Dedifferentiated amniotic fluid mesenchymal stem cell (primary cell): ENCODE measurements around the gene GRK5.
A peak's percentile ranks its signal among the peaks of the same experiment; 100 is the strongest.

Experiments used
- DNase-seq: peaks from one replicate; pipeline ENCODE4 v3.0.0-alpha.2; 2016; ENCODE audit errors: extremely low spot score

GRK5 gene

DNA sequence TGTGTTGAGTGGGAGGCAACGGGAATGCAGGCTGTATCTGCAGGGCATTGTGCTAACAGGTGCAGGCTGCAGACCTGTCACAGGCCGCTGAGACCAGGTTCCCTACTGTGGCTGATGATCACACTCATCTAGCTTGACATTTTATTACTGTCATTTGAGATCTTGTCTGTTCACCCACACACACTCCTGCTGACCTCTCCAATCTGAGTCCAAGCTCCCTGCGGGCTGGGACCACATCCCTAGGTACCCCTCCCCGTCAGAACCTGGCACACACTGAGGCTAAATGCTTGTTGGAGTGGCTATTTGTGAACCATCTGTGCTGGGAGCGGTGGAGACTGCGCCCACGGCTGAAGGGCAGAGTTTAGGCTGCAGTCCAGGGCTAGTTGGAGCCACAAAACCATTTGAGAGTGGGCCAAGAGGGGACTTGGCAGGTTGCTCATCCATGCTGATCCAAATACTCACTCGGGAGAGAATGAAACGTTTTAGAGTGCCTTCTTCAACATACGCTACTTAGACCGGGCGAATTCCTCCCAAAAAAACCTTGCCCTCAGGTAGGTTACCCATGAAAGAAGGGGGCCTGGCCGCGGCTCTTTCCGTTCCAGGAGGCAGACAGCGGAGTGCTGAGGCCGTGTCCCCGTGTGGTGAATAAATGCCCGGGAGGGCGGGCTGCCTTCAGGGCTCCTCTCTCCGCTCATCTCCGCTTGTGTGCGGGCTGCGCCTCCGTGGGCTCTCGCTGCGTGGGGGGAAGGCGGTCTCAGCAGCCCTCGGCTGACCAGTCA is 170.8 kb downstream of the GRK5 start:
- no peak for DNase-seq

DNA sequence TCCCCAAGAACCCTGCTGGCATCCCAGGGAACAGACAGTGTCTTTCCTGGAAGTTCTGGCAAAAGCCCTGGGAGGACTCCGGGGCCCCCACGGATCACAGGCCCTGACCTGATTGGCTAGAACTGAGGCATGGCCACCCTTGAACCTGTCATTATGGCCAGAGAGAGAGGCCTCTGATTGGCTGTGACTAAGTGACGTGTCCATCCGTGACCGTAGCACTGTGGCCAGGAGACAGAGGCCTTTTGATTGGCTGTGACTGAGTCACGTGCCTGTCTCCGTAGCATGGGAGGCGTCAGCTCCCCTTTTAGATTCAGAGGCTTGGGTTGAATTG is 171.3 kb downstream of the GRK5 start:
- no peak for DNase-seq

DNA sequence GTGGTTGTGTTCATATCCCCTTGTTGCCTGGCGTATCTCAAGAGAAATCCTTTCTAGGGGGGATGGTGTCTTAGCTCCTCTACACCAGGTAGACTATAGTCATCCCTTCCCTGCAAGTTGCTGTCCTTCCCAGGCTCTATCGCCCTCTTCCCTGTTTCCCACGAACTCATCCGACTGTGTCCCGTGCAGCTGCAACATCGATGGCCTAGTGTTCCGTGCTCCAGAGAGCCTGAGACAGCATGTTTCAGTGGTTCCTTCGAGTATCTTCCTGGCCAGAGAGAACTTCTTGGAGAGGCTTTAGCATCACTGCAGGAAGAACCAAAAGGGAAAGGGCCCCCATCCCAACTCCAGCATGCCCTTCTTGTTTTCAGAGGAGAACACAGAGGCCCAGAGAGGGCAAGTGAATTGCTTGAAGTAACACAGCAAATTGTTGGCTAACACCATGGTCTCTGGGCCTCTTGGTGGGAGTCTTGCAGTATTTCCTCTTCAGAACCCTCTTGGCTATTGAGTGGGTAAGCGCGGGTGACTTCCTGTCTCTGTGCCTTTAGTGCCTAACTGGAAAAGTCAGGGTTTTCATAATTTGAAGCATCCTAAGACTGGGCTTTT is 172.2 kb downstream of the GRK5 start:
- no peak for DNase-seq

DNA sequence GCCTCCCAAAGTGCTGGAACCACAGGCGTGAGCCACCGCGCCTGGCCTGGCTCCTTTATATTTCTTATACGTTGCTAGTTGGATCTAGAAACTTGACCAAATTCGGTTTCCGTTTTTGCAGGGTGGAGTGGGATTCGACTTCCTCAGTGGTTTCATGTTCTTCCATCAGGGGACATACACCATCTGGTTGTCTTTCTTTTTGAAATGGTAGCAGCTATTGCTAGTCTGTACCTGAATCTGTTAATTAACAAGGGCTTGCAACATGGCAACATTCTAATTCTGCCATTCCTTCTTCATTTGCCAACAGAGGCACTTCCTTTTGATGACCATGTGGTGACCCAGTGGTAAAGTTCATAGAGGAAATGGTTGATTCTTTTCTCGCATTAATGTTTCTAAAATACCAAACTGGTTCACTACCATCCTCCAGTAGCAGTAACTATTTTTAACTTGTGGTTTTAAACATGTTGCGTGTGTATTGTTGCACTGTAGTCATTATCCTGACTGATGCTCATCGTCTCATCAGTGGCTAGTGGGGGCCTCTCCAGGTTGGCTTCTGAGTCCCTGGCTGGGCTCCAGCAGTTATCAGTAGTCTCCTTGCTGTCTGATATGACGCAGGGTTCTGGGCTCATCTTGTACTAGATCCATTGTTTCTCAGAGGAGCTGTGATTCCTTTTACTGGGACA is 175.9 kb downstream of the GRK5 start:
- DNase-seq = no peak

DNA sequence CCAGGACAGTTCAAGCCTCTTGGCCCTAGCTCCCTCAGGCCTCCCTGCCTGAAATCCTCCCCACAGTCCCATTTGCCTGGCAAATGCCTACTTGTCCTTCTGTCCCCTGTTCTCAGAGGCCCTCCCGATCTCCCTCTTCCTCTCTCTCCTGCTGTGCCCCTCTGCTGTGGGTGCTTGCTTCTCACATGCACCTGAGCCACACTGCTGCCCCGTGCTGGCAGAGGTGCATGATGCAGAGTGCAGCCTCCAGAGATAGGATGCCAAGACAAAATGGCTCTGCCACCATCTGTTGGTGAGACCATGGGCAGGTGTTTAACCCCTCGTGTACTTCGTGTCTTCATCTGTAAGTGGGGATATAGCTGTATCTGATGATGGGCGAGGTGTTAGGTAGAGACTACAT is 176.8 kb downstream of the GRK5 start:
- DNase-seq = no peak

DNA sequence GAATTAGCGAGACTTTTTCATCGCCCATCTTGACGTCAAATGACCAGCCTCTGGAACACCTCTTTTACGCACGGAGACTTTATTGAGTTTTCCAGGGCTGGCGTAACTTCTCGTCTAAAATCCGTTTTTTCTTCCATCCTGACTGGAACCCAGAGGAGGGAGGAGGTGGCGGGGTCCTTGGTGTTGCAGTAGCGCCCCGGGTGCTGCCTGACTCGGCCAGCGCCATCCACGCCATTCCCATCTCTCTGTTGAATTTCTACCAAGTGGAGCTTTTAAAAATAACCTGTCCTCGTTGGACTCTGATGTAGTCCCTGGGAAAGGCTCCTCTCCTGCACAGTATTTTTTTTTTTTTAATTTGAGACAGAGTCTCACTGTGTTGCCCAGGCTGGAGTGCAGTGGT is 179.3 kb downstream of the GRK5 start:
- DNase-seq = no peak

DNA sequence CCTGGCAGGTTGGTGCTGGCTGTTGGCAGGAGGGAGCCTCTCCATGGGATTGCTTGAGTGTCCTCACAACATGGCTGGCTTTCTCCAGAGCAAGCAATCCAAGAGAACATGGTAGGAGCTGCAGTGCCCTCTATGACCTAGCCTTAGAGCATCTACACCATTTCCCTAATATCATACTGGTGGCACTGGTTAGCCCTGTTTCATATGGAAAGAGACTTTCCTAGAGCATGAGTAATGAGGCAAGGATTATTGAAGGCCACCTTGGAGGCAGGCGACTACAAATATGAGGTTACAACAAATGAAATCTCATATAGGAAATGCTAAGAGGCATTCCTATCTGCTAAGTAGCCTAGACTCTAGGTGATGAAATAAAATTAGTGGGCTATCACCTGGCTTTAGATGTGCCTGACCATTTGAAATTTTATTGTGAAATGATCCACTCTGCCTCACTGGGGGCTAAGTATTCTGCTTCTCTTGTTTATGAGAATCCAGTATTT is 181.5 kb downstream of the GRK5 start:
- no peak for DNase-seq

DNA sequence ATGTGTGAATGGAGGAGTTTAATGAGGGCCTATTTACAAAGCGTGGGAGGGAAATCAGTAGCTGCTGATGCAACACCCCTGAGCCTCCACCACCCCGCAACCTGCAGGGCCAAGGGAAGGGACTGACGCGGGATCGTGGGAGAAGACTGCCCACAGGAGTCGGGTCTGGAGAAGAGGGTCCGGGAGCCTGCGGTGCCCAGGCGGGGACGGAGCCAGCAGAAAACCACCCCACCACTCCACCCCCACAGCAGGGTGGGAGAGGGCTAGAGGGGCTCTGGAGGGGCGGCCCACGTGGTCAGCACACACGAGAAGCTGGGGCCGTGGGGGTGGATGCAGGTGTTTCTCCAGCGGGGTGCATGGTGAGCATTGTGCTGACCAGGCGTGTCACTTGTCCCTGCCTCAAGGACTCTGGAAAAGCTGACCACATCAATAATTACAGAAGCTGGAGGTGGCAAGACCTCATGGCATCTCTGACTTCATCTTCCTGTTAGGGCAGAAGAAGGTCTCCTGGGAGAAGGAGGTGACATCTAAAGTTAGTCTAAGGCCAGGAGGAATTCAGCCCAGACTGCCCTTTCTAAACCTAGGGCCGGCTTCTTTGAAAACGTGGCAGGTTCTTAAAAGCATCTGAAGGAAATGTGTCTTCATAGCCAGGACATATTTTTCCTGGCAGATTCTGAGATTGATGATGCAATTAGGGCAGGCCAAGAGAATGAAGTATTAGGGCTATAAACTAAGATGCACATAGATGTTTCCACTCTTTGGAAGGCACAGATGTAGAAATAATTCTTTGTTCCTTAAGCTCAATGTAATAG is 184.3 kb downstream of the GRK5 start:
- no peak for DNase-seq

DNA sequence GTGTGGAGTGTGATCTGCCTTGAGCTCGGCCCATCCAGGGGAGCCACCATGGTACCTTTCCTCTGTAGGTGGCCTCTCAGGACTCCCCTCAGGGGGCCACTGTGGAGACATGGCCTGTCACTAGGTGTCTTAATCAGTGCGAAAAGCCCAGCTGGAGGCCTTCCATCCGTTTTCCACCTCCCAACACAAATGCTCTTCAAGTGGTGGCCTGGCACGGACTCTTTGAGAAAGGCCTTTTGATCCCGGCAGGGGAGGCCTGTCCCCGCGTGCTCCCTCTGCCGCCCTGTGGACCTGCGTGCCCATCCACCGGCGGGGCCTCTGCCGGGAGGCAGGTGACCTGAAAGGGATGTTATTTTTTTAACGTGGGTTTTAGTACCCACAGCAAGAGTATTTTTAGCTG is 185.6 kb downstream of the GRK5 start:
- no peak for DNase-seq

DNA sequence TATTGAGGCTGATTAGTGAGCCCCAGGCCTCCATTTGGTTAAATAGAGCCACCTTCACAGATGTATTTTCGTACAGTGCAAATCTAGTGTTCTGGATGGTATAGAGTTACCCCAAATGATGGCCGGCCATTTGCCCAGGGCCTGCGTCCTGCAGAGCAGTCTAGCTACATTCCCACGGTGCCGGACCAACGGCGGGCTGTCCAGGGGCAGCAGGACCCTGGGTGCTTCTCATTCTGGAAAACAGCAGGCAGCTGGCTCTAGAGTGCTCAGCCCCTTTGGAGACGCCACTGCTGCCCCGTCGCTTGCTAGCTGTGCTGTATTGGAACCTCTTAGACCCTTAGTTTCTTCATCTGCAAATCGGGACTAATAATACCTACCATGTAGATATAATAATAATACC is 186.1 kb downstream of the GRK5 start:
- no peak for DNase-seq

DNA sequence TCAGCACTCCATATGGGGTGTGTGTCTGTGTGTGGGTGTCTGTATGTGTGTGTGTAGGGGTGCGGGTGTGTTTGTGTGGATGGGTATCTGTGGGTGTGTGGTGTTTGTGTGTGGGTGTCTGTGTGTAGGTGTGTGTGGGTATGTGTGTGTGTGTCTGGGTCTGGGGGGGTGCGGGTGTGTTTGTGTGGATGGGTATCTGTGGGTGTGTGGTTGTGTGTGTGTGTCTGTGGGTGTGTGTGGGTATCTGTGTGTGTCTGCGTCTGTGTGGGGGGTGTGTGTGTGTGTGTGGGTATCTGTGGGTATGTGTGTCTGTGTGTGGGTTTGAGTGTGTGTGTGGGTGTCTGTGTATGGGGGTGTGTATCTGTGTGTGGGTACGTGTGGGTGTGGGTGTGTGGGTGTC is 186.5 kb downstream of the GRK5 start:
- no peak for DNase-seq

DNA sequence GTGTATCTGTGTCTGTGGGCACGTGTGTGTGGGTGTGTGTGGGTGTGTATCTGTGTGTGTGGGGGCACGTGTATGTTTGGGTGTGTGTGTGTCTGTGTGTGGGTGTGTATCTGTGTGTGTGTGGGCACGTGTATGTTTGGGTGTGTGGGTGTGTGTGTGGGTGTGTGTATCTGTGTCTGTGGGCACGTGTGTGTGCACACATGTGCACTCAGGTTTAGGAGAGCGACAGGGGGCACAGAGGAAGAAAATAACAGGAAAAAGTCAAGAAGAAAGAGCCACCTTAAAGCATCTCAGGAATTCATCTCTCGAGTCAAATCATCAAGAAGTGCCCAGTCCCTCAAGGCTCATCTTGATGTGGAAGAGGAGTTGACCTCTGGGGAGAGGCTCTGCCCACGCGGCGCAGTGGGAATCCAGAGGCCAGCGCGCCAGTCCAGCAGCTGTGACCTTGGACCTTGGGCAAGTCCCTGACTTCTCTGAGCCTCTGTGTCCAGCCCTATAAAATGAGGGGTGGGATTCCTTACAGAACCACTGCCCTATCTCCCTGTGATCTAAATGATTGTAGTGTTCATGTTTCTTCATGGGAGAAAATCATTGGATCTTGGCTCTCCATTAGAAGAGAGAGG is 187.4 kb downstream of the GRK5 start:
- no peak for DNase-seq

DNA sequence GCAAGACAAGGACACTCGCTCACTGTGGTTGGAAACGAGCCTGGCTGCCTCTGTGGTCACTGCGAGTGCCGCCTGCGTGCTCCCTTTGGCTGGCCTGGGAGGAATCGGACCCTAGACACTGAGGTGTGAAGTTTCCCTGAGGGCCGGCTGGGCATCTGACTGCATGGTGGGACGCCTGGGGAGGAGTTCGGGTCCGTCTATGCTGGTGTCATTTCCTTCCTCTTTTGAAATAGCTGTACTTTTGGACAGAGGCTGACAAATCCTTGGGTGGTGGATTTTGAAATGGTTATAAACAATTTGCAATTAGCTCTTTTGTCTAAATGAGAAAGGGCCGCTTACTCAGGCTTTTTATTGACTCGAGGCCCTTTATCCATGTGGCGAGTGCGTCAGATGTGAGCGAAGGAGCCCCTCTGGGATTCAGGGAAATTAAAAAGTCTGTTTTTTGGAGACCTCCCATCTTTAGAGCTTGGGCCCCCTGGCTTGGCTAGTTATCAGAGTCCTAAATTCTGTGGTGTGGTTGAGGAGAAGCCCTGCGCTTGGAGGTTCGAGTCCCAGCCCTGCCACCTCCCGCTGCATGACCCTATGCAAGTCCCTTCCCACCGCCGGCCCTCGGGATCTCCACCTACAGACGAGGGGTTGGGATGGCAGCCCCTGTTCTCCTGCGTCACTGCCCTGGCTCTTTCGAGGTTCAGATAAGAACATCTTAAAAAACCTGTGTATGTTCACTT is 188.1 kb downstream of the GRK5 start:
- no peak for DNase-seq

DNA sequence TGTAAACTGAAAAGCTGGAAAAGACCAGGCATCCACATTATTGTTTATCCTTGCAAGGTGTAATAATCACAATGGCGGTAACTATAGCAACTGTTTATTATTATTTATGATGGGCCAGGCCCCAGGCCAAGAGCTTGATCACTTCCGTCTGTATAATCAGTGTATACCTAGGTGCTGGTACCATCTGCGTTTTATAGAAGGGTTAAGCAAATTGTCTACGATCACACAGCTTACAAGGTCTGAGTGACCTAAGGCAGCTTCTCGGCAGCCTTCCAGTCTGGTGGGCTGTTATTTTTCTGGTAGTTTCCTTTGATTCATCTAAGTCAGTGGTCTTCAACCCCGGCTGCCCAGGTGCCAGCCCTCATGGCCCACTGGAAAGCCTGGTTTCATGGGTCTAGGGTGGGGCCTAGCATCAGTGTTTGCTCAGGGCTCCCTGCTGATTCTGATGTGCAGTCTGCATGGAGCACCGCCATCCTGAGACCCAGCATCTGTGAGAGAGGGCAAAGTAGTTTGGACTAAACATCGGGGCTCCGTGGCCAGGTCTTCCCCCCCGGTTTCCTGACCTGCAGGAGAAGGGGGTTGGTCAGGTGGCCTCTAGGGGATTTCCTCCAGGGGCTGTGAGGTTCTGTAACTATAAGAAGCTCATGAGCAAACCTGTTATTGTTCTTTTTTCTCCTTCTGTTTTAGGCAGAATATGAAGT is 188.8 kb downstream of the GRK5 start:
- no peak for DNase-seq

DNA sequence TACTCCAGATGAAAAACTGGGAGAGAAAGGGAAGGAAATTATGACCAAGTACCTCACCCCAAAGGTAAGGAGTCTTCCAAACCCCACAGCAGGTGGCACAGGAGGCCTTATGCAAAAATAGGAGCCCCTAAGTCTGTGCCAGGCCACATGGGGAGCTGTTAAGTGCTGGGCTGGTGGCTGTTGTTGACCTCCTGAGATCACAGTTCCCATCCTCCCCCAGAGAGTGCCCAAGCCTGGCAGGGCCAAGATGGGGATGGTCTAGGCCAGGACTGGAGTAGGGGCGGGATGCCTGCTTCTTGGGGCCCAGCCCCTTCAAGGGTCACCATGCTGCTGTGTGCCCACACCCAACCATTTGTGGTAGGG is 189.3 kb downstream of the GRK5 start:
- DNase-seq = no peak

DNA sequence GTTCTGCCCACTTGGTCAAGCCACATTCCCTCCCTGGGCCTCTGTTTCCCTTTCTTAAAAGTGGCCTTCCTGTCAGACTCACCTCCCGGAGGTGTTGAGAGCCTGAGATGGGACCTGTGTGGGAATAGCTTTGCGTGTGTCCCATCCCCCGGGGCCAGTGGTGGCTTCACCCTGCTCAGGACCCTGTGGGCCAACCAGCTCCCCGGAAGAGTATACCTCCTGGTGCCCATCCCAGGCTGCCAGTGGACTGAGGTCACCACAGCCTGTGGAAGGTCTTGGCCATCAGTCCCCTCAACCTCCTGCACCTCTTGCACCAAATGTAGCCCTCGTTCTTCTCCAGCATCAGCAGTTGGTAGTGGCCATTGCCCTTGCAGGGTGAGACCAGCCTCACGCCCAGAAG is 190.0 kb downstream of the GRK5 start:
- DNase-seq = no peak

DNA sequence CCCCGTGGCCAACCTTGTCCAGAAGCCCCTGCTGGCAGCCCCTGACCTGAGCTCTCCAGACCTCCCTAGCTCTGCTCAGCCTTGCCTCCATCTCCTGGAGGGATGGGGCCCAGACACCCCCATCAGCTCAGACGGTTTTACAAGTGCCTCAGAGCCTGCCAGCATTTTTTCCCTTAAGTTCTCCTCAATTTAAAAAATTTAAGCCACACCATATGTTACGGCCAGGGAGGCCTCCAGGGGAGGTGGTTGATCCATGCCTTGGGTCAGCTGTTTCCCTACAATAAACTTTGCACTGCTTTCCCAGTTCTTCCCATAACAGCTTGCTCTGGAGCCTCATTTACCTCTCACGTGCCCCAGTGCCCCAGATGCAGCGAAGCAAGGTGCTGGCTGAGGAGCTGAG is 191.6 kb downstream of the GRK5 start:
- no peak for DNase-seq

DNA sequence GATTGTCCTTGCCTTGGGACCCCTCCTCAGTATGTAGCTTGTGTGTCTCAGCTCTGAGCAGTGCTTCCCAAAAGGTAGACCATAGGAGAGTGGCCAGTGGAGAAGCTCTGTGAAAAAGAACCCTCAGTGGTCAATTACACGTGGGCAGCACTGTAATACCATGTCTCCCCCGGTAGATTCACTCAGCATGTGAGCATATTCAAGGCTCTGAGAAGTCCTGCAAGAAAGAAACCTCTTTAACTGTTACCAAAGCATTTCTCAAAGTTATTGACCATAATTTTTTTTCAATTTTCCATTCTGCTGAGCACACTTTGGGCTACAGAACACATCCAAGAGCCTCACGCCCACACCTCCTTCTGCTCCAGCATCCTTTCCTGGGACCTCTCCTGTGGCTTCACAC is 192.1 kb downstream of the GRK5 start:
- no peak for DNase-seq

DNA sequence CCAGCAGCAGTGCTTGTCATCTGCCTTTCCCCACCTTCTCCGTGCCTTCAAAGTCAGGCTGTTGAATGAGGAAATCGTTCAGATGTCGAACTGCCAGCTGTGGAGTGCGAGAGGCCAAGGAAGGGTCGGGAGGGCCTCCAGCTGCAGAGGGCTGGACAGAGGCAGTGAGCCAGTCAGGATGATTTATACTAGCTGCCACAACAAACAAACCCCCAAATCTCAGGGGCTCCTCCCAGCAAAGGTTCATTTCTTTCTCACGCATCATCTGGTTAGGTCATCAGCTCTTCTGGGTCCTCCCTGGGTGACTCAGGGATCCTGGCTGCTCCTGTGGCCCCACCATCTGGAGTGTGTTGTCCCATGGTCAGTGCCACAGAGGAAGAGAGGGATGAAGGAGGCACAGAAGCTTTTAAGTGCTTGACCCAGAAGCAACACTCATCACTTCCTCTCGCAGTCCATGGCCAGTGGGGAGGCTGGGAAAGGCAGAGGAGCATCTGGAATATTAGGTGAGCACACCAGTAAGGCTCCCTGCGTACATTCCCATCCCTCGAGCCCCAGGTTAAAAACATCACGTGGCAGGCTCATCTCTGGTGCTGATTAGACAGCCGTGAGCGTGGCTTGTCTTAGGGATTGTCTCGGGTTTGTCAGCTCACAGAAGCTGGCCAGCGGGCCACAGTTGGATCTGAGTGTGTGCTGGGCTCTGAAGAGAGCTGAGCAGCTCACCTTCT is 194.5 kb downstream of the GRK5 start:
- DNase-seq = peak; percentile 91

DNA sequence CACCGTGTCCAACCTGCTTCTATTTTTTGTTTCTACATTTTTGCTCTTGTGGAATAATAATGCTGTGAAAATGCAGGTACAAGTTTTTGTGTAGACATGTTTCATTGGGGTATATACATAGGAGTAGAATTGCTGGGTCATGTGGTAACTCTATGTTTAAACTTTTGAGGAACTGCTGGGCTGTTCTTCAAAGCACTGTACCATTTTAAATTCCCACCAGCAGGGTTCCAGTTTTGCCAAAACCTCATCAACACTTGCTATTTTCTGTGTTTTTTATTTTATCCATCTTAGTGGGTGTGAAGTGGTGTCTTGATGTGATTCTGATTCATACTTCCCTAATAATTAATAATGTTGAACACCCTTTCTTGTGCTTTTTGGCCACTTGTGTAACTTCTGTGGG is 196.6 kb downstream of the GRK5 start:
- DNase-seq = no peak
